ENCODE measurements around the gene SMAD6.
A peak's percentile ranks its signal among the peaks of the same experiment; 100 is the strongest.

Gene SMAD6

GRCh38 chr15:66661432-66662096 is 40.5 kb upstream of the SMAD6 start:
- ATAC-seq (replicated peaks; ENCODE audit: extremely low read depth, poor library complexity, severe bottlenecking) (no peak), DNase-seq (ENCODE audit: low spot score in 2 of 2) (no peak)
- Mint-ChIP-seq H3K9me3 (no peaks in the 10 kb centered on the region), H3K36me3 (ENCODE audit: insufficient read depth) (no peaks in the 10 kb centered on the region), H3K4me3 (no peak overlapping the region), H3K4me1 (no peaks in the 10 kb centered on the region), H3K27ac (ENCODE audit: low read depth) (no peak overlapping the region), H3K27me3 (peaks cover 9% of the 10 kb centered on the region)

GRCh38 chr15:66662522-66662921 is 39.5 kb upstream of the SMAD6 start:
- Mint-ChIP-seq H3K4me1 (no peaks in the 10 kb centered on the region), H3K27ac (ENCODE audit: low read depth) (no peak overlapping the region), H3K36me3 (ENCODE audit: insufficient read depth) (no peaks in the 10 kb centered on the region)

GRCh38 chr15:66663664-66664063 is 38.4 kb upstream of the SMAD6 start:
- H3K36me3 Mint-ChIP-seq (ENCODE audit: insufficient read depth) = no peaks in the 10 kb centered on the region

More at GRCh38 chr15:66662522-66662921, 39.5 kb upstream of the SMAD6 start:
- DNase-seq (ENCODE audit: low spot score in 2 of 2) (no peak), ATAC-seq (replicated peaks; ENCODE audit: extremely low read depth, poor library complexity, severe bottlenecking) (no peak)
- no peak overlapping the region for H3K4me3 Mint-ChIP-seq
- no peaks in the 10 kb centered on the region for H3K9me3 Mint-ChIP-seq
- peaks cover 11% of the 10 kb centered on the region for H3K27me3 Mint-ChIP-seq

GRCh38 chr15:66670175-66670574 is 31.9 kb upstream of the SMAD6 start:
- Mint-ChIP-seq H3K9me3 (no peaks in the 10 kb centered on the region), H3K27ac (ENCODE audit: low read depth) (no peak overlapping the region), H3K4me3 (no peak overlapping the region), H3K4me1 (peaks cover 6% of the 10 kb centered on the region), H3K27me3 (peaks cover 19% of the 10 kb centered on the region), H3K36me3 (ENCODE audit: insufficient read depth) (peaks cover 1% of the 10 kb centered on the region)
- DNase-seq (ENCODE audit: low spot score in 2 of 2) (no peak), ATAC-seq (replicated peaks; ENCODE audit: extremely low read depth, poor library complexity, severe bottlenecking) (no peak)

More at GRCh38 chr15:66663664-66664063, 38.4 kb upstream of the SMAD6 start:
- Mint-ChIP-seq H3K27me3 (peaks cover 19% of the 10 kb centered on the region), H3K9me3 (no peaks in the 10 kb centered on the region), H3K27ac (ENCODE audit: low read depth) (no peak overlapping the region), H3K4me3 (no peak overlapping the region), H3K4me1 (no peaks in the 10 kb centered on the region)
- DNase-seq (ENCODE audit: low spot score in 2 of 2) (no peak), ATAC-seq (replicated peaks; ENCODE audit: extremely low read depth, poor library complexity, severe bottlenecking) (no peak)

- Mint-ChIP-seq H3K9me3 (no peaks in the 10 kb centered on the region), H3K27me3 (peaks cover 15% of the 10 kb centered on the region), H3K27ac (ENCODE audit: low read depth) (peak overlapping the region; percentile 73), H3K4me1 (peaks cover 12% of the 10 kb centered on the region), H3K36me3 (ENCODE audit: insufficient read depth) (peaks cover 1% of the 10 kb centered on the region), H3K4me3 (no peak overlapping the region)
- DNase-seq (ENCODE audit: low spot score in 2 of 2) = no peak
- ATAC-seq (replicated peaks; ENCODE audit: extremely low read depth, poor library complexity, severe bottlenecking) = no peak
These were observed 31.1 kb upstream of the SMAD6 start for GRCh38 chr15:66670762-66671580.

GRCh38 chr15:66672867-66673266 is 29.2 kb upstream of the SMAD6 start:
- no peak overlapping the region for H3K4me3 Mint-ChIP-seq
- peaks cover 12% of the 10 kb centered on the region for H3K4me1 Mint-ChIP-seq
- ATAC-seq (replicated peaks; ENCODE audit: extremely low read depth, poor library complexity, severe bottlenecking) = no peak
- DNase-seq (ENCODE audit: low spot score in 2 of 2) = no peak
- H3K36me3 Mint-ChIP-seq (ENCODE audit: insufficient read depth) = peaks cover 1% of the 10 kb centered on the region
- peaks cover 4% of the 10 kb centered on the region for H3K27me3 Mint-ChIP-seq
- H3K9me3 Mint-ChIP-seq = no peaks in the 10 kb centered on the region
- H3K27ac Mint-ChIP-seq (ENCODE audit: low read depth) = no peak overlapping the region

- Mint-ChIP-seq H3K27me3 (no peaks in the 10 kb centered on the region), H3K36me3 (ENCODE audit: insufficient read depth) (peaks cover 1% of the 10 kb centered on the region), H3K4me1 (peaks cover 12% of the 10 kb centered on the region), H3K27ac (ENCODE audit: low read depth) (no peak overlapping the region), H3K9me3 (no peaks in the 10 kb centered on the region), H3K4me3 (no peak overlapping the region)
- ATAC-seq (replicated peaks; ENCODE audit: extremely low read depth, poor library complexity, severe bottlenecking) (no peak), DNase-seq (ENCODE audit: low spot score in 2 of 2) (no peak)
These were observed 28.4 kb upstream of the SMAD6 start for GRCh38 chr15:66673410-66674322.

- DNase-seq (ENCODE audit: low spot score in 2 of 2) = no peak
- Mint-ChIP-seq H3K36me3 (ENCODE audit: insufficient read depth) (peaks cover 1% of the 10 kb centered on the region), H3K27ac (ENCODE audit: low read depth) (no peak overlapping the region), H3K4me3 (no peak overlapping the region), H3K4me1 (peaks cover 12% of the 10 kb centered on the region), H3K9me3 (no peaks in the 10 kb centered on the region), H3K27me3 (no peaks in the 10 kb centered on the region)
- ATAC-seq (replicated peaks; ENCODE audit: extremely low read depth, poor library complexity, severe bottlenecking) = no peak
These were observed 27.3 kb upstream of the SMAD6 start for GRCh38 chr15:66674756-66675155.

- peak overlapping the region; percentile 39 for H3K27ac Mint-ChIP-seq (ENCODE audit: low read depth)
- no peak for ATAC-seq (replicated peaks; ENCODE audit: extremely low read depth, poor library complexity, severe bottlenecking)
- DNase-seq (ENCODE audit: low spot score in 2 of 2) = no peak
- H3K27me3 Mint-ChIP-seq = no peaks in the 10 kb centered on the region
- no peak overlapping the region for H3K4me3 Mint-ChIP-seq
- H3K9me3 Mint-ChIP-seq = no peaks in the 10 kb centered on the region
- no peaks in the 10 kb centered on the region for H3K36me3 Mint-ChIP-seq (ENCODE audit: insufficient read depth)
- H3K4me1 Mint-ChIP-seq = peaks cover 12% of the 10 kb centered on the region
These were observed 26.6 kb upstream of the SMAD6 start for GRCh38 chr15:66675446-66675845.

- H3K4me1 Mint-ChIP-seq = peaks cover 12% of the 10 kb centered on the region
- DNase-seq (ENCODE audit: low spot score in 2 of 2) = no peak
- no peak overlapping the region for H3K27ac Mint-ChIP-seq (ENCODE audit: low read depth)
- no peak for ATAC-seq (replicated peaks; ENCODE audit: extremely low read depth, poor library complexity, severe bottlenecking)
- no peak overlapping the region for H3K4me3 Mint-ChIP-seq
- no peaks in the 10 kb centered on the region for H3K36me3 Mint-ChIP-seq (ENCODE audit: insufficient read depth)
- peaks cover 11% of the 10 kb centered on the region for H3K9me3 Mint-ChIP-seq
- H3K27me3 Mint-ChIP-seq = no peaks in the 10 kb centered on the region
These were observed 24.7 kb upstream of the SMAD6 start for GRCh38 chr15:66677336-66677735.

- H3K4me3 Mint-ChIP-seq = no peak overlapping the region
- no peaks in the 10 kb centered on the region for H3K36me3 Mint-ChIP-seq (ENCODE audit: insufficient read depth)
- DNase-seq (ENCODE audit: low spot score in 2 of 2) = no peak
- no peak overlapping the region for H3K27ac Mint-ChIP-seq (ENCODE audit: low read depth)
- H3K27me3 Mint-ChIP-seq = no peaks in the 10 kb centered on the region
- peaks cover 12% of the 10 kb centered on the region for H3K4me1 Mint-ChIP-seq
- ATAC-seq (replicated peaks; ENCODE audit: extremely low read depth, poor library complexity, severe bottlenecking) = no peak
- peaks cover 11% of the 10 kb centered on the region for H3K9me3 Mint-ChIP-seq
These were observed 22.9 kb upstream of the SMAD6 start for GRCh38 chr15:66679061-66679656.

- Mint-ChIP-seq H3K27ac (ENCODE audit: low read depth) (no peak overlapping the region), H3K36me3 (ENCODE audit: insufficient read depth) (no peaks in the 10 kb centered on the region), H3K27me3 (no peaks in the 10 kb centered on the region), H3K4me3 (no peak overlapping the region), H3K9me3 (peaks cover 11% of the 10 kb centered on the region), H3K4me1 (peaks cover 9% of the 10 kb centered on the region)
- no peak for DNase-seq (ENCODE audit: low spot score in 2 of 2)
- ATAC-seq (replicated peaks; ENCODE audit: extremely low read depth, poor library complexity, severe bottlenecking) = no peak
These were observed 22.4 kb upstream of the SMAD6 start for GRCh38 chr15:66679657-66680108.
